CD4-positive, alpha-beta T cell treated with Interleukin-2 at 100 ng/mL for 4 hours (primary cell): ENCODE data around the gene CPVL.
A peak's percentile ranks its signal among the peaks of the same experiment; 100 is the strongest.
"Not testable (repeated sequence)": the region's sequence is repeated elsewhere in the genome, so short reads cannot be mapped to it uniquely, and the experiment has no call there.

Source experiments
- DNase-seq: peaks from one replicate; pipeline ENCODE4 v3.0.0-alpha.2; 2020; ENCODE audit warnings: low spot score

The CPVL gene

DNA sequence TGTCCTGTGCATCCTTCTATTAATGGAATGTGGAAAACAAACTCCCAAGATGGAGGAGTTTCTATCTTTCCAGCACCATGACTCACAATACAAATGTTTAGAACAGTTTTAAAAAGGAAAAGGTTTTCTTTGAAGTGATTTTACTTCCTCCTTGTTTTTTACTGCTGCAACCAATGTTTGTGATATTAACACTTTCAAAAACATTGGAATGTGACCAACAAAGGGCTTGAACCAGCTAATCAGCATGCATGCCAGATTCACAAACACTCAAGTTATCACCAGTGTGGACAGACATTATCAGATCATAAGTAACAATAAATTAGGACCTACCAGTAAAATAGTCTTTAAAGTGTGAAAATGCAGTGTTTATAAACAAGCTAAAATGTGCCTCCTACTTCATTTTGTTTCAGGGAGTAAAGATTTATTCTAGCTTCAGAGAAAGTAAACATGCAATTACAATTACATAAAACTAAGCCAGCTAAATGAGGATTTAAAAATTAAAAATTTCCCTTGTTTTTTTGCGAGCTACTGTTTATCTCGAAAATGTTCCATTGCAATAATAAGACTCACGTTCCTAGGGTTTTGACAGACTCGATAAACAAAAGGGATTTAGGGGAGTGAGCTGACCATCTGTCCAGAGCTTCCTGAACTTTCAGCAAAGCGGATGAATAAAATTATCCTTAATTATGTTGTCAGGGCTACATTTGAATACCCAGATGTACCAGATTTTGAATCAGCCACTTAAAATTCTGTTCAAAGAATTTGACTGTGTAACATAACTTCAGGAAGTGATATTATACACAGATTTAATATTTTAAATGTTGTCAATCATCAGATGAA is 29.8 kb downstream of the CPVL start:
- no peak for DNase-seq

- DNase-seq: no peak
These were observed 30.6 kb downstream of the CPVL start for GRCh38 chr7:29115753-29116152.

GRCh38 chr7:29115130-29115687 is 31.1 kb downstream of the CPVL start:
- DNase-seq: no peak

- not testable (repeated sequence) for DNase-seq
These were observed 32.1 kb downstream of the CPVL start for GRCh38 chr7:29114266-29114665.

DNA sequence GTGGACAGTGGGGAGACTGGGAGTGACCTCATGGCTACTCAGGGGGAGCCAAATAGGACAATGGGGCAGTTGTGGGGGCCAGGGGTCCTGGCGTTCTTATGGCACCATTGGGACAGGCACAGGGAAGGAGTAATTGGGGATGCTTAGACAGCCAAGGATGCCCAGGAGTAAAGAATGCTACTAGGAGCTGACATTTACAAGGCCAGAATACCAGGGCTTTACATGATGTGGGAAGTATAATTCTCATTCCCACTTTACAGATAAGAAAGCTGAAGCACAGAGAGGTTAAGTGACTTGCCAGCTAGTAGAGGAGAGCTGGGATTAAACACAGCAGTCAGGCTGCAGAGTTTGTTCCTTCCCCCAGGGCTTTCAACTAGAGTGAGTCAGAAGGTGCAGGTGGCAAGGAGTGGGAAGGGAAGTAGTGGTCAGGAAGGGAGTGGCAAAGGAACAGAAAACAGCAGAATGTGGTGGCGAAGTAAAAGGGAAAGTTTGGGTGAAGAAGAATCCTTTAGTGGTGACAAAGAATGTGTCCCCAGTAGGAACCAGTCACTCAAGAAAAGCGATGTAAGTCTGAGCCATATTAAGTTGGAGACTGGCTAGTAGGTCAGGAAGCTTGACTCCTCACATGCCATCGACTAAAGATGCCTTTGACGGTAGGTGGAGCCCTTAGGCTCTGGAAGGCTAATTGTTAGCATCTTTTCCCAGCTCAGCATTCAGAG is 32.8 kb downstream of the CPVL start:
- peak; percentile 11 for DNase-seq

- no peak for DNase-seq
These were observed 33.6 kb downstream of the CPVL start for GRCh38 chr7:29112721-29113120.

GRCh38 chr7:29109899-29110298 is 36.4 kb downstream of the CPVL start:
- no peak for DNase-seq

DNA sequence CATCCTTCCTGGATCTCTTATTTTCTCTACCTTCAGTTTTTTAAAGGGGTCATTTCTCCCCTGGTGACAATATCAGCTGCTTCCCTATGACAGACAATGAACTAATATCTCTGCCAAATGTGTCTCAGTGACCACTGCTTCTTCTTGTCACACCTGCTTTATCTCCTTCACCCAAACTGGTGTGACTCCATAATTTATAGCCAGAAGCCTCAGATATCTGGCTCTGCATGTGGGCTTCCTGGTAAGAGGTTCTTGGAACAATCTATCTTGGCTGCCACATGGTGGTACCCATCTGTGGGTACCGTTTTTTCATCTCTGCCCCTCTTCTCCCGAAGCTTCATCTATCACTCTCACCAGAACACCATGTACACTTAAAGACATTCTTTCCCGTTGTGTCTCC is 37.0 kb downstream of the CPVL start:
- DNase-seq: no peak

GRCh38 chr7:29107056-29107455 is 39.3 kb downstream of the CPVL start:
- DNase-seq: no peak

GRCh38 chr7:29106669-29106988 is 39.7 kb downstream of the CPVL start:
- DNase-seq: no peak

GRCh38 chr7:29105752-29106668 is 40.3 kb downstream of the CPVL start:
- peak; percentile 55 for DNase-seq

DNA sequence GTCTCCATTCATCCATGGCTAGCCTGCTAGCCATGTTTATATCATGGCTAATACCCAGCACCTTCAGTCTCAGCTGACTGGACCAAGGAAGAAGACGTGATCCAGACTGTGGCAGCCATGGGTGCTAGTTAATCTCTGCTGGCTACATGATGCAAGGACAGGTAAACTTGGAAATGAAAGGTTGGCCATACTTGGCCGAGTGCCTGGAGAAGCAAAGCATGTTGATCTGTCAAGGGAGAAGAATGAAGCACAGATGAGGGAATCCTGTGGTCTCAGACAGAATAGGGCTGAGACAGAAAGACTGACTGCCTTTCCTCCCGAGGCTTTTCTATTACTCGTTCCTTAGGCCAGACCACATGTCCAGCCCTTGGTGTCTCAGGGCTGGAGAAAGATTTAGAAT is 41.1 kb downstream of the CPVL start:
- DNase-seq: no peak

GRCh38 chr7:29102558-29103151 is 43.7 kb downstream of the CPVL start:
- DNase-seq: peak; percentile 45

GRCh38 chr7:29100924-29101323 is 45.4 kb downstream of the CPVL start:
- DNase-seq: no peak

DNA sequence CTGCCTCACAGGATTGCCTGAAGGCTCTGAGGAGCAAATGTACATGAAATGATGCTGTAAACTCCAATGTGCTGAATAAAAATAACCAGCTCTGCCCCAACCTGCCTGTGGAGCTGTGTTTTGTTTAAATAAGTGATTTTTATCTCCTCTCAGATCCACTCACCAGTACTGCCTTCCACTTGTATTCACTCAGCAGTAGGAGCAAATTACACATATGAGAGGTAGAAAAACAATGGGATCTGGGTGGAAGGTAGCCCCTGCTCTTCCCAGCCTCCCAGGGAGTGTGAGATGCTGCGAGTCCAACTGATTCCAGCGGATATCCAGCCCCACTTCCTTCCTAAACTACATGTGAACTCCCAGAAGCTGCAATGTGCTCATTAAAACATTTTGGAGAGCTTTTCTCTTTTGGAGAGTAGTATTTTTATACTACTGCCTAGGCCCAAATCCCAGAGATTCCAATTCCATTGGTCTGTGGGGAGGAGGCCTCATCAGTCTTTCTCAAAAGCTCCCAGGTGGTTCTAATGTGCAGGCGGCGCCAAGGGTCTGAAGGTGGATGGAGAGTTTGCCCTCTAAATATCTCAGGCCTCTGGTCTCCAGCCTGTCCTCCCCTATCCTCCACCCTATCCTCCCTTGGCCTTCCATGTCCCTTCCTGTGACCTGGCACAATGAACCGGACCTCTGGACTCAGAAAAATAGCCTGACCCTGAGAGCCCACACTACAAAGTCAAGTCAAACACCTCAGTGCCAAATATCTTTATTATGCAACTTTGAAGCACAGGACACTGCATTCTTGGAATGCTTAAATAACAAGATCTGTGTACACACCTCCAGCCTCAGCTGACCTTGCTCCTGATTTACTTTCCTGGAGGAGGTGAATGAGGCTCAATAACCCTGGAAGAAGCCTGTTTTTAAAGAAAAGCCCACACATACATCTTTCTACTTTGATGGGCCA is 46.2 kb downstream of the CPVL start:
- no peak for DNase-seq

- DNase-seq: no peak
These were observed 49.9 kb downstream of the CPVL start for GRCh38 chr7:29096446-29096730.

GRCh38 chr7:29095631-29096445 is 50.5 kb downstream of the CPVL start:
- no peak for DNase-seq

GRCh38 chr7:29093091-29093490 is 53.2 kb downstream of the CPVL start:
- DNase-seq: not testable (repeated sequence)

DNA sequence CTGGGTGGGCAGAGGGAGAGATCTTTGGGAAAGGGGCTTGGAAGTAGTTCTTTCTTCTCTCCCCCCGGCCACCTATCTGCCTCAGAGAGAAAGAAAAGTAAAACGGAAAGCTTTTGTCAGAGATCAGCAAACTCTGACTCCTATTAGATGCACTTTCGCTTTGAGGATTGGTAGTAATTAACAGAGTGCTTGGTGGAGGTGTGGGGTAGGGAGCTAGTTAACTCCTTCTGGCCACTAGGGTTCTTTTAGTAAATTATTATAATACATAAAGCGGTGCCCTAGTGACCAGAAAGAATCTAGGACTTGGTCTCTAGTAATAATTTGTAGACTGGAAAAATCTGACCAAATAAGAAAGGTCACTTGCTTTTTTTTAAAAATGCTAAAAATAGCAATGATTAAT is 54.6 kb downstream of the CPVL start:
- DNase-seq: peak; percentile 48
